GM12878 (cell line): ENCODE results near the gene MYL12A. TPM values are rescaled to one million over a fixed set of nuclear protein-coding genes. Genes with fewer than 3 reads are reported as not detected.
"Not testable (repeated sequence)": the region's sequence is repeated elsewhere in the genome, so short reads cannot be mapped to it uniquely, and the experiment has no call there.

Source experiments
- ATAC-seq: fragments of 200-7000 bp; cut with Tn5 transposase; 3 replicates; pipeline ENCODE4 v1.9.1; 2020; ENCODE audit warnings: mild to moderate bottlenecking, moderate library complexity
- BruUV-seq: library from RNA; stranded (reverse); fragments of 400-500 nt; replicated peaks from 2 replicates; lab custom pipeline; 2021; lab: Mats Ljungman, UMichigan
- CTCF ChIA-PET: fragments of 300-600 bp; sonication (Branson Sonifier 250); formaldehyde crosslinking; extraction: SDS; loops from one replicate; lab custom pipeline; 2021; ENCODE audit warnings: inconsistent platforms; lab: Yijun Ruan, JAX
- POLR2A ChIA-PET: fragments of 350-600 bp; formaldehyde crosslinking; extraction: SDS; loops from one replicate; lab custom pipeline; 2021; ENCODE audit warnings: inconsistent platforms; lab: Charles Lee
- RAD21 ChIA-PET: fragments of 300-600 bp; sonication (Branson Sonifier 250); formaldehyde crosslinking; loops from one replicate; lab custom pipeline; 2023; ENCODE audit warnings: antibody characterized with exemption; ENCODE audit not compliant: unreplicated experiment; lab: Charles Lee
- SMC1A ChIA-PET: fragments of 300-600 bp; sonication (Branson Sonifier 250); formaldehyde crosslinking; loops from one replicate; lab custom pipeline; 2023; ENCODE audit not compliant: unreplicated experiment, uncharacterized antibody; lab: Charles Lee
- DNase-seq: peaks from one replicate; pipeline ENCODE4 v3.0.0-alpha.2; 2011; ENCODE audit warnings: low read depth, low spot score
- FAIRE-seq: peaks from 3 replicates; lab custom pipeline; 2011; peaks lifted over from hg19 to GRCh38; lab: Jason Lieb, UNC
- H2AFZ ChIP-seq: 2 replicates; pipeline ENCODE4 v1.6.0; 2011; ENCODE audit warnings: low read depth, low read length, control low read depth; ENCODE audit not compliant: control insufficient read depth
- H3K27ac ChIP-seq: 2 replicates; pipeline ENCODE4 v1.5.1; 2011; ENCODE audit warnings: control low read depth; ENCODE audit not compliant: control insufficient read depth, insufficient read depth
- H3K27me3 ChIP-seq, 2 experiments: replicated peaks in 1 of 2; 2 replicates each; pipeline versions ENCODE4 v1.6.0 to v1.6.1; 2011; ENCODE audit warnings: low read length in 1 of 2; ENCODE audit not compliant: control insufficient read depth in 2 of 2, insufficient read depth in 2 of 2
- H3K36me3 ChIP-seq, 2 experiments: 2 replicates each; pipeline ENCODE4 v1.5.1; 2011; ENCODE audit warnings: low read length in 1 of 2; ENCODE audit not compliant: control insufficient read depth in 2 of 2, insufficient read depth in 2 of 2
- H3K4me1 ChIP-seq: 2 replicates; pipeline ENCODE4 v1.6.1; 2011; ENCODE audit warnings: mild to moderate bottlenecking, low read length, moderate library complexity, mixed read lengths; ENCODE audit not compliant: control insufficient read depth, insufficient read depth
- H3K4me2 ChIP-seq: 2 replicates; pipeline ENCODE4 v1.6.0; 2011; ENCODE audit warnings: control low read depth; ENCODE audit not compliant: control insufficient read depth, insufficient read depth
- H3K4me3 ChIP-seq: fragments of 200-600 bp; sonication (generic); 2 replicates; pipeline ENCODE4 v1.5.1; 2016
- H3K79me2 ChIP-seq: 2 replicates; pipeline ENCODE4 v1.6.0; 2011; ENCODE audit warnings: low read length; ENCODE audit not compliant: control insufficient read depth, insufficient read depth
- H3K9ac ChIP-seq: 2 replicates; pipeline ENCODE4 v1.8.0; 2011; ENCODE audit warnings: low read length, control low read depth, mixed read lengths; ENCODE audit not compliant: control insufficient read depth, insufficient read depth
- H3K9me3 ChIP-seq: replicated peaks from 3 replicates; pipeline ENCODE4 v1.5.1; 2011; ENCODE audit warnings: mild to moderate bottlenecking, low read length; ENCODE audit not compliant: control insufficient read depth, insufficient read depth
- H4K20me1 ChIP-seq: 2 replicates; pipeline ENCODE4 v1.6.0; 2011; ENCODE audit not compliant: control insufficient read depth, insufficient read depth
- ATF7 ChIP-seq: fragments of 450-650 bp; IDR thresholded peaks from 2 replicates; pipeline ENCODE4 v1.6.1; 2016; ENCODE audit warnings: low read depth, mild to moderate bottlenecking
- BCL11A ChIP-seq: IDR thresholded peaks from 2 replicates; pipeline ENCODE4 v1.6.1; 2011; ENCODE audit warnings: low read depth, low read length
- EED ChIP-seq: sonication (generic); IDR thresholded peaks from 2 replicates; pipeline ENCODE4 v1.6.1; 2016; ENCODE audit warnings: antibody characterized with exemption, low read depth
- ETV6 ChIP-seq, 2 experiments: fragments of 450-650 bp in 1 of 2; IDR thresholded peaks in 1 of 2; conservative IDR thresholded peaks in 1 of 2; 2 replicates each; pipeline ENCODE4 v1.6.1; 2014; ENCODE audit warnings: antibody characterized with exemption in 1 of 2, borderline replicate concordance in 1 of 2, low read depth in 1 of 2, mild to moderate bottlenecking in 1 of 2, moderate library complexity in 1 of 2
- FOXM1 ChIP-seq: IDR thresholded peaks from 2 replicates; pipeline ENCODE4 v1.6.1; 2012; ENCODE audit warnings: low read depth, mild to moderate bottlenecking, inconsistent platforms, low read length, moderate library complexity
- IKZF1 ChIP-seq: fragments of 450-650 bp; conservative IDR thresholded peaks from 2 replicates; pipeline ENCODE4 v1.6.1; 2017; ENCODE audit warnings: antibody characterized with exemption, mild to moderate bottlenecking
- IKZF2 ChIP-seq, 2 experiments: fragments of 450-650 bp; IDR thresholded peaks; 2 replicates each; pipeline ENCODE4 v1.6.1; 2017; ENCODE audit warnings: mild to moderate bottlenecking in 2 of 2, moderate library complexity in 2 of 2
- JUNB ChIP-seq: IDR thresholded peaks from 2 replicates; pipeline ENCODE4 v1.6.1; 2016; ENCODE audit warnings: antibody characterized with exemption, mild to moderate bottlenecking
- NFIC ChIP-seq: IDR thresholded peaks from 2 replicates; pipeline ENCODE4 v1.6.1; 2012; ENCODE audit warnings: low read depth, mild to moderate bottlenecking, inconsistent platforms, low read length, moderate library complexity
- RUNX3 ChIP-seq: IDR thresholded peaks from 2 replicates; pipeline ENCODE4 v1.6.1; 2012; ENCODE audit warnings: low read length, inconsistent platforms
- SPI1 ChIP-seq: IDR thresholded peaks from 2 replicates; pipeline ENCODE4 v1.6.1; 2011; ENCODE audit warnings: low read depth, mild to moderate bottlenecking, low read length, moderate library complexity, borderline replicate concordance; ENCODE audit not compliant: insufficient read depth
- TCF7 ChIP-seq: IDR thresholded peaks from 2 replicates; pipeline ENCODE4 v1.6.1; 2014; ENCODE audit warnings: antibody characterized with exemption, borderline replicate concordance
- ZBED1 ChIP-seq: IDR thresholded peaks from 2 replicates; pipeline ENCODE4 v1.6.1; 2016; ENCODE audit warnings: borderline replicate concordance
- WGBS: methylation state at CpG from one replicate; pipeline ENCODE4 v1.1.6; 2016; ENCODE audit warnings: low lambda C conversion rate; ENCODE audit not compliant: insufficient replicate concordance, insufficient coverage; ENCODE audit errors: missing lambda C conversion rate; 5-methylcytosine and 5-hydroxymethylcytosine counted together
- in situ Hi-C: fragments of 300-500 bp; cut with MboI; formaldehyde crosslinking; loops from 9 replicates; pipeline ENCODE4 v1.14.3; 2018; ENCODE audit warnings: mixed read lengths
- intact Hi-C: fragments of 100-400 bp; cut with micrococcal nuclease; formaldehyde crosslinking; loops from one replicate; pipeline ENCODE4 v1.14.2; 2022; ENCODE audit not compliant: unreplicated experiment
- polyA plus RNA-seq, 11 experiments: library from polyadenylated mRNA; depleted of rRNA in 4 of 11; unstranded in 6 of 11; stranded (reverse) in 5 of 11; fragments of >200 nt; fragmentation: Nextera tagmentation in 4 of 11; fragmentation: Illumina TruSeq in 1 of 11; extraction: Ambion mirVana in 4 of 11; extraction: Trizol in 1 of 11; gene quantifications; 1 replicate in 1 of 11; 2 replicates in 10 of 11; pipeline versions ENCODE4 v1.2.1 to v1.2.3, GENCODE V29; 2011 to 2016; ENCODE audit warnings: inconsistent platforms in 2 of 11, missing spikeins in 2 of 11, low read depth in 1 of 11
- total RNA-seq, 4 experiments: library from RNA; depleted of rRNA in 3 of 4; stranded (reverse); fragments of >200 nt in 3 of 4; fragmentation: Illumina TruSeq in 1 of 4; extraction: Trizol in 1 of 4; gene quantifications; 2 replicates each; pipeline versions ENCODE4 v1.2.1 to v1.2.3, GENCODE V29; 2013 to 2021
- TF ChIP-seq, protein P1 (sequence below): IDR thresholded peaks from 2 replicates; pipeline ENCODE4 v1.6.1; 2012; ENCODE audit warnings: low read length, inconsistent platforms
- TF ChIP-seq, protein P2 (sequence below): fragments of 450-650 bp; IDR thresholded peaks from 2 replicates; pipeline ENCODE4 v1.6.1; 2017; ENCODE audit warnings: low read depth, mild to moderate bottlenecking, moderate library complexity

The MYL12A gene
- total and polyA plus RNA-seq, 10 of the 15 experiments (the other 5 are each of a cell fraction or from before 2014, with no cell fraction given), result 488 to 1,663 (median 924) TPM

DNA sequence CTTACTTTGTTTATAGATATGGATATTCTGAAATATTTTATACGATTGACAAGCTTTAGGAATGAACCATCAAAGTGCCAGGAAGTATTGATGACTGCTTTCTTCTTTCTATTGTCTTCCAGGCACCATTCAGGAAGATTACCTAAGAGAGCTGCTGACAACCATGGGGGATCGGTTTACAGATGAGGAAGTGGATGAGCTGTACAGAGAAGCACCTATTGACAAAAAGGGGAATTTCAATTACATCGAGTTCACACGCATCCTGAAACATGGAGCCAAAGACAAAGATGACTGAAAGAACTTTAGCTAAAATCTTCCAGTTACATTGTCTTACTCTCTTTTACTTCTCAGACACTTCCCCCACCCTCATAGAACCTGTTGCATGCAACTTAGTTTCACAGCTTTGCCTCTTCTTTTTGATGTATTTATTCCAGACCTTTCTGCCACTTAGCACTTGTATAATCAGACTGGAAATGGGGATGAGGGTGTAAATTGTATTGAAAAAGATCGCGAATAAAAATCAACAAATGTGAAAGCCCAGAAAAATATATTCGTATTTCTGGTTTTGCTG, 30.1 kb downstream of the MYL12A start:
- ChIA-PET SMC1A (interaction anchor here (0.6 to 3.4 kb wide), 16 partner anchors 12 to 388 kb away, joined by 3 to 20 read pairs (median 4); partner anchors contain the start of gene MYL12B), CTCF (interaction anchor here (0.7 to 11.4 kb wide), 10 partner anchors 14 to 388 kb away, joined by 3 to 204 read pairs (median 4); no protein-coding TSS in a partner anchor), RAD21 (interaction anchor here (0.7 to 8.8 kb wide), 9 partner anchors 14 to 388 kb away, joined by 3 to 76 read pairs (median 6); no protein-coding TSS in a partner anchor), POLR2A (interaction anchor here (0.7 to 1.5 kb wide), 4 partner anchors 12 to 33 kb away, joined by 3 to 6 read pairs (median 3); no protein-coding TSS in a partner anchor)
- peaks cover 24% of the 10 kb centered on the region for H3K4me1 ChIP-seq
- H4K20me1 ChIP-seq, H3K9me3 ChIP-seq, H3K4me3 ChIP-seq, DNase-seq, H3K4me2 ChIP-seq, H3K9ac ChIP-seq, H3K79me2 ChIP-seq, H2AFZ ChIP-seq: not testable (repeated sequence)
- intact Hi-C loops (loop anchor here (10.0 kb wide), 1 partner anchor 717 kb away; no protein-coding TSS in a partner anchor), in situ Hi-C loops (loop anchor here (5.0 kb wide), 1 partner anchor 320 kb away; no protein-coding TSS in a partner anchor)
- peaks cover 4 to 19% of the 10 kb centered on the region in 2 experiments for H3K36me3 ChIP-seq
- BruUV-seq, result TSS peak; percentile 78
- peak overlapping the region; percentile 47; the same call in 1 of the 2 replicates for H3K27ac ChIP-seq
- whole genome bisulfite sequencing, result 60% methylated on average over 7 of the region's 7 CpGs
- peak; percentile 65 for TF ChIP-seq EED
- peak; percentile 22; the same call in 1 of the 2 replicates for TF ChIP-seq JUNB
- TF ChIP-seq, protein P1, sequence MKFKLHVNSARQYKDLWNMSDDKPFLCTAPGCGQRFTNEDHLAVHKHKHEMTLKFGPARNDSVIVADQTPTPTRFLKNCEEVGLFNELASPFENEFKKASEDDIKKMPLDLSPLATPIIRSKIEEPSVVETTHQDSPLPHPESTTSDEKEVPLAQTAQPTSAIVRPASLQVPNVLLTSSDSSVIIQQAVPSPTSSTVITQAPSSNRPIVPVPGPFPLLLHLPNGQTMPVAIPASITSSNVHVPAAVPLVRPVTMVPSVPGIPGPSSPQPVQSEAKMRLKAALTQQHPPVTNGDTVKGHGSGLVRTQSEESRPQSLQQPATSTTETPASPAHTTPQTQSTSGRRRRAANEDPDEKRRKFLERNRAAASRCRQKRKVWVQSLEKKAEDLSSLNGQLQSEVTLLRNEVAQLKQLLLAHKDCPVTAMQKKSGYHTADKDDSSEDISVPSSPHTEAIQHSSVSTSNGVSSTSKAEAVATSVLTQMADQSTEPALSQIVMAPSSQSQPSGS, result peak; percentile 39; the same call in 1 of the 2 replicates
- peak; percentile 58; the same call in 1 of the 2 replicates for TF ChIP-seq ZBED1
- peak; percentile 30; the same call in 1 of the 2 replicates for TF ChIP-seq FOXM1
- peak; percentile 47; the same call in 1 of the 2 replicates for TF ChIP-seq ATF7
- peak; percentile 88 for TF ChIP-seq SPI1
- TF ChIP-seq TCF7, result 0 out of 2 replicates have a peak, but pooled peaks have one; percentile 16
- 0 out of 2 replicates have a peak, but pooled peaks have one; percentile 12 for TF ChIP-seq BCL11A
- peak; percentile 57 for TF ChIP-seq NFIC
- TF ChIP-seq, protein P2, sequence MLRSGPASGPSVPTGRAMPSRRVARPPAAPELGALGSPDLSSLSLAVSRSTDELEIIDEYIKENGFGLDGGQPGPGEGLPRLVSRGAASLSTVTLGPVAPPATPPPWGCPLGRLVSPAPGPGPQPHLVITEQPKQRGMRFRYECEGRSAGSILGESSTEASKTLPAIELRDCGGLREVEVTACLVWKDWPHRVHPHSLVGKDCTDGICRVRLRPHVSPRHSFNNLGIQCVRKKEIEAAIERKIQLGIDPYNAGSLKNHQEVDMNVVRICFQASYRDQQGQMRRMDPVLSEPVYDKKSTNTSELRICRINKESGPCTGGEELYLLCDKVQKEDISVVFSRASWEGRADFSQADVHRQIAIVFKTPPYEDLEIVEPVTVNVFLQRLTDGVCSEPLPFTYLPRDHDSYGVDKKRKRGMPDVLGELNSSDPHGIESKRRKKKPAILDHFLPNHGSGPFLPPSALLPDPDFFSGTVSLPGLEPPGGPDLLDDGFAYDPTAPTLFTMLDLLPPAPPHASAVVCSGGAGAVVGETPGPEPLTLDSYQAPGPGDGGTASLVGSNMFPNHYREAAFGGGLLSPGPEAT, result peak; percentile 57; the same call in 1 of the 2 replicates
- peak in 1 of 2 experiments; percentile 66; a peak in 1 of 4 replicates for TF ChIP-seq ETV6 (conservative IDR thresholded peaks at IDR 0.05 in 1 of 2, IDR thresholded peaks at IDR 0.05 in 1 of 2; ENCODE audit: borderline replicate concordance in 1 of 2, low read depth in 1 of 2)
- TF ChIP-seq IKZF1, result 0 out of 2 replicates have a peak, but pooled peaks have one; percentile 21
- TF ChIP-seq RUNX3, result peak; percentile 8; the same call in 1 of the 2 replicates
- TF ChIP-seq IKZF2 (IDR thresholded peaks at IDR 0.05), result peak; percentile 47 to 54; a peak in 1 of 4 replicates
- TF ChIP-seq, all 136 proteins: peak for 15; not testable (repeated sequence) for 121
- FAIRE-seq (peak; percentile 84), ATAC-seq (peak; percentile 65)
- not testable (repeated sequence) for H3K27me3 ChIP-seq
